A673 (cell line): ENCODE data around the gene SHANK1.

Source experiments
- CTCF ChIP-seq: fragments of 300-800, 200-600 bp; sonication (generic); conservative IDR thresholded peaks from 2 replicates; pipeline ENCODE4 v1.5.1; 2017; ENCODE audit warnings: low read depth, mild to moderate bottlenecking, antibody characterized with exemption, low read length, moderate library complexity, mixed read lengths
- EZH2 ChIP-seq: fragments of 200-600 bp; sonication (generic); IDR thresholded peaks from 2 replicates; pipeline ENCODE4 v1.6.1; 2017; ENCODE audit warnings: borderline replicate concordance, low read depth, mild to moderate bottlenecking, mixed read lengths, antibody characterized with exemption, low read length; ENCODE audit not compliant: poor library complexity, severe bottlenecking

GRCh38 chr19:50716178-50717025 is 3.2 kb downstream of the SHANK1 start:
- no peak for TF ChIP-seq CTCF
- no peak for TF ChIP-seq EZH2
